ENCODE measurements around the gene PTK6.

Gene PTK6

GRCh38 chr20:63500902-63501817, 36.0 kb downstream of the PTK6 start:
- Histone ChIP-seq H3K9me3 (ENCODE audit: control insufficient read depth in 2 of 2, low read length in 2 of 2) (peaks cover 8 to 16% of the 10 kb centered on the region in 2 donors), H3K36me3 (ENCODE audit: control insufficient read depth in 2 of 2, insufficient read depth in 2 of 2, low read length in 2 of 2) (no peaks in the 10 kb centered on the region), H3K4me3 (ENCODE audit: low read length in 2 of 2) (no peak overlapping the region), H3K9ac (ENCODE audit: low read length in 2 of 2) (no peak overlapping the region), H3K27ac (ENCODE audit: low read length) (no peak overlapping the region), H3K27me3 (ENCODE audit: control insufficient read depth in 1 of 2, insufficient read depth in 2 of 2, low read length in 2 of 2) (peaks cover 20 to 38% of the 10 kb centered on the region in 2 donors), H3K4me1 (ENCODE audit: control insufficient read depth, insufficient read depth, low read length) (peaks cover 16% of the 10 kb centered on the region)

GRCh38 chr20:63500151-63500901, 36.9 kb downstream of the PTK6 start:
- peaks cover 23 to 35% of the 10 kb centered on the region in 2 donors for H3K27me3 ChIP-seq (ENCODE audit: control insufficient read depth in 1 of 2, insufficient read depth in 2 of 2, low read length in 2 of 2)
- H3K36me3 ChIP-seq (ENCODE audit: control insufficient read depth in 2 of 2, insufficient read depth in 2 of 2, low read length in 2 of 2): no peaks in the 10 kb centered on the region
- H3K4me3 ChIP-seq (ENCODE audit: low read length in 2 of 2): no peak overlapping the region
- peaks cover 8 to 10% of the 10 kb centered on the region in 2 donors for H3K9me3 ChIP-seq (ENCODE audit: control insufficient read depth in 2 of 2, low read length in 2 of 2)
- peaks cover 17% of the 10 kb centered on the region for H3K4me1 ChIP-seq (ENCODE audit: control insufficient read depth, insufficient read depth, low read length)
- no peak overlapping the region for H3K27ac ChIP-seq (ENCODE audit: low read length)
- H3K9ac ChIP-seq (ENCODE audit: low read length in 2 of 2): no peak overlapping the region

- peaks cover 0 to 2% of the 10 kb centered on the region in 2 donors for H3K9me3 ChIP-seq (ENCODE audit: control insufficient read depth in 2 of 2, low read length in 2 of 2)
- no peak overlapping the region for H3K9ac ChIP-seq (ENCODE audit: low read length in 2 of 2)
- peaks cover 17% of the 10 kb centered on the region for H3K4me1 ChIP-seq (ENCODE audit: control insufficient read depth, insufficient read depth, low read length)
- H3K4me3 ChIP-seq (ENCODE audit: low read length in 2 of 2): peak overlapping the region in 1 of 2 donors; percentile 55
- no peaks in the 10 kb centered on the region for H3K36me3 ChIP-seq (ENCODE audit: control insufficient read depth in 2 of 2, insufficient read depth in 2 of 2, low read length in 2 of 2)
- peaks cover 23 to 30% of the 10 kb centered on the region in 2 donors for H3K27me3 ChIP-seq (ENCODE audit: control insufficient read depth in 1 of 2, insufficient read depth in 2 of 2, low read length in 2 of 2)
- H3K27ac ChIP-seq (ENCODE audit: low read length): no peak overlapping the region
These were observed 37.7 kb downstream of the PTK6 start for GRCh38 chr20:63499338-63499969.

- peaks cover 17% of the 10 kb centered on the region for H3K4me1 ChIP-seq (ENCODE audit: control insufficient read depth, insufficient read depth, low read length)
- H3K27ac ChIP-seq (ENCODE audit: low read length): no peak within 1 kb of the TSS
- no peaks in the 10 kb centered on the region for H3K36me3 ChIP-seq (ENCODE audit: control insufficient read depth in 2 of 2, insufficient read depth in 2 of 2, low read length in 2 of 2)
- peak within 1 kb of the TSS in 1 of 2 donors; percentile 55 for H3K4me3 ChIP-seq (ENCODE audit: low read length in 2 of 2)
- no peak within 1 kb of the TSS for H3K9ac ChIP-seq (ENCODE audit: low read length in 2 of 2)
- H3K9me3 ChIP-seq (ENCODE audit: control insufficient read depth in 2 of 2, low read length in 2 of 2): no peaks in the 10 kb centered on the region
- peaks cover 23 to 30% of the 10 kb centered on the region in 2 donors for H3K27me3 ChIP-seq (ENCODE audit: control insufficient read depth in 1 of 2, insufficient read depth in 2 of 2, low read length in 2 of 2)
These were observed 38.2 kb downstream of the PTK6 start, which contains the start of gene EEF1A2 for GRCh38 chr20:63498960-63499337. TSS of gene EEF1A2 (minus strand) at chr20:63499083. CDS start at chr20:63497763, 1,320 bp downstream.

GRCh38 chr20:63497946-63498935, 38.9 kb downstream of the PTK6 start:
- no peak overlapping the region for H3K4me3 ChIP-seq (ENCODE audit: low read length in 2 of 2)
- no peaks in the 10 kb centered on the region for H3K9me3 ChIP-seq (ENCODE audit: control insufficient read depth in 2 of 2, low read length in 2 of 2)
- H3K36me3 ChIP-seq (ENCODE audit: control insufficient read depth in 2 of 2, insufficient read depth in 2 of 2, low read length in 2 of 2): no peaks in the 10 kb centered on the region
- no peak overlapping the region for H3K27ac ChIP-seq (ENCODE audit: low read length)
- peaks cover 23 to 26% of the 10 kb centered on the region in 2 donors for H3K27me3 ChIP-seq (ENCODE audit: control insufficient read depth in 1 of 2, insufficient read depth in 2 of 2, low read length in 2 of 2)
- H3K9ac ChIP-seq (ENCODE audit: low read length in 2 of 2): no peak overlapping the region
- H3K4me1 ChIP-seq (ENCODE audit: control insufficient read depth, insufficient read depth, low read length): peaks cover 17% of the 10 kb centered on the region

- peaks cover 21 to 23% of the 10 kb centered on the region in 2 donors for H3K27me3 ChIP-seq (ENCODE audit: control insufficient read depth in 1 of 2, insufficient read depth in 2 of 2, low read length in 2 of 2)
- no peak overlapping the region for H3K27ac ChIP-seq (ENCODE audit: low read length)
- peaks cover 17% of the 10 kb centered on the region for H3K4me1 ChIP-seq (ENCODE audit: control insufficient read depth, insufficient read depth, low read length)
- H3K4me3 ChIP-seq (ENCODE audit: low read length in 2 of 2): no peak overlapping the region
- H3K36me3 ChIP-seq (ENCODE audit: control insufficient read depth in 2 of 2, insufficient read depth in 2 of 2, low read length in 2 of 2): no peaks in the 10 kb centered on the region
- H3K9me3 ChIP-seq (ENCODE audit: control insufficient read depth in 2 of 2, low read length in 2 of 2): no peaks in the 10 kb centered on the region
- no peak overlapping the region for H3K9ac ChIP-seq (ENCODE audit: low read length in 2 of 2)
These were observed 39.8 kb downstream of the PTK6 start for GRCh38 chr20:63497138-63497945.

GRCh38 chr20:63496596-63497120, 40.5 kb downstream of the PTK6 start:
- Histone ChIP-seq H3K9ac (ENCODE audit: low read length in 2 of 2) (peak overlapping the region in 1 of 2 donors; percentile 59), H3K4me1 (ENCODE audit: control insufficient read depth, insufficient read depth, low read length) (peaks cover 17% of the 10 kb centered on the region), H3K27me3 (ENCODE audit: control insufficient read depth in 1 of 2, insufficient read depth in 2 of 2, low read length in 2 of 2) (peaks cover 17 to 23% of the 10 kb centered on the region in 2 donors), H3K4me3 (ENCODE audit: low read length in 2 of 2) (peak overlapping the region in 1 of 2 donors; percentile 71), H3K9me3 (ENCODE audit: control insufficient read depth in 2 of 2, low read length in 2 of 2) (no peaks in the 10 kb centered on the region), H3K27ac (ENCODE audit: low read length) (no peak overlapping the region), H3K36me3 (ENCODE audit: control insufficient read depth in 2 of 2, insufficient read depth in 2 of 2, low read length in 2 of 2) (no peaks in the 10 kb centered on the region)

- H3K4me3 ChIP-seq (ENCODE audit: low read length in 2 of 2): peak overlapping the region; percentile 67 to 71
- H3K36me3 ChIP-seq (ENCODE audit: control insufficient read depth in 2 of 2, insufficient read depth in 2 of 2, low read length in 2 of 2): no peaks in the 10 kb centered on the region
- peaks cover 19 to 25% of the 10 kb centered on the region in 2 donors for H3K27me3 ChIP-seq (ENCODE audit: control insufficient read depth in 1 of 2, insufficient read depth in 2 of 2, low read length in 2 of 2)
- H3K9ac ChIP-seq (ENCODE audit: low read length in 2 of 2): peak overlapping the region in 1 of 2 donors; percentile 59
- no peaks in the 10 kb centered on the region for H3K9me3 ChIP-seq (ENCODE audit: control insufficient read depth in 2 of 2, low read length in 2 of 2)
- H3K27ac ChIP-seq (ENCODE audit: low read length): no peak overlapping the region
- peaks cover 17% of the 10 kb centered on the region for H3K4me1 ChIP-seq (ENCODE audit: control insufficient read depth, insufficient read depth, low read length)
These were observed 41.2 kb downstream of the PTK6 start for GRCh38 chr20:63495741-63496595.
